H9 (cell line): Measurements from ENCODE around the gene VAMP2. TPM values are rescaled to one million over a fixed set of nuclear protein-coding genes. Genes with fewer than 3 reads are reported as not detected.
A peak's percentile ranks its signal among the peaks of the same experiment; 100 is the strongest.

Experiments
- DNase-seq: peaks from one replicate; pipeline ENCODE4 v3.0.0-alpha.2; 2017
- H2AFZ ChIP-seq: one replicate; pipeline ENCODE4 v1.6.1; 2013; ENCODE audit warnings: mild to moderate bottlenecking, low read length, control low read depth, moderate library complexity
- H2AK5ac ChIP-seq: 2 replicates; pipeline ENCODE4 v1.6.1; 2013; ENCODE audit warnings: low read length, control low read depth, mixed read lengths; ENCODE audit not compliant: insufficient read length
- H2BK120ac ChIP-seq: one replicate; pipeline ENCODE4 v1.6.1; 2013; ENCODE audit warnings: low read depth, mild to moderate bottlenecking, low read length, control low read depth, inconsistent platforms; ENCODE audit not compliant: poor library complexity, severe bottlenecking
- H2BK12ac ChIP-seq: 2 replicates; pipeline ENCODE4 v1.6.1; 2013; ENCODE audit warnings: low read length, control low read depth, mixed read lengths, low read depth; ENCODE audit not compliant: insufficient read length
- H2BK15ac ChIP-seq: 2 replicates; pipeline ENCODE4 v1.6.1; 2013; ENCODE audit warnings: low read depth, low read length, control low read depth
- H2BK20ac ChIP-seq: one replicate; pipeline ENCODE4 v1.6.1; 2013; ENCODE audit warnings: low read depth, mild to moderate bottlenecking, low read length, control low read depth, inconsistent platforms; ENCODE audit not compliant: poor library complexity, severe bottlenecking
- H2BK5ac ChIP-seq: 2 replicates; pipeline ENCODE4 v1.6.1; 2013; ENCODE audit warnings: low read length, control low read depth, mixed read lengths; ENCODE audit not compliant: insufficient read length
- H3K14ac ChIP-seq: 2 replicates; pipeline ENCODE4 v1.6.1; 2013; ENCODE audit warnings: low read length, control low read depth; ENCODE audit not compliant: insufficient read depth
- H3K18ac ChIP-seq: 2 replicates; pipeline ENCODE4 v1.6.1; 2013; ENCODE audit warnings: low read depth, mild to moderate bottlenecking, mixed read lengths, low read length, control low read depth; ENCODE audit not compliant: insufficient read length
- H3K23ac ChIP-seq: 2 replicates; pipeline ENCODE4 v1.6.1; 2013; ENCODE audit warnings: low read length, control low read depth, mixed read lengths, low read depth; ENCODE audit not compliant: insufficient read length
- H3K23me2 ChIP-seq: 2 replicates; pipeline ENCODE4 v1.6.1; 2013; ENCODE audit warnings: low read depth, mild to moderate bottlenecking, mixed read lengths, low read length, control low read depth; ENCODE audit not compliant: insufficient read length, poor library complexity, severe bottlenecking
- H3K27ac ChIP-seq: 2 replicates; pipeline ENCODE4 v1.5.1; 2013; ENCODE audit warnings: low read length, control low read depth, mixed read lengths, low read depth; ENCODE audit not compliant: insufficient read length
- H3K27me3 ChIP-seq: 2 replicates; pipeline ENCODE4 v1.6.1; 2013; ENCODE audit warnings: low read length, control low read depth, inconsistent platforms; ENCODE audit not compliant: insufficient read depth
- H3K4ac ChIP-seq: 2 replicates; pipeline ENCODE4 v1.6.1; 2013; ENCODE audit warnings: low read depth, mild to moderate bottlenecking, control low read depth, inconsistent platforms, low read length, moderate library complexity
- H3K4me1 ChIP-seq: 2 replicates; pipeline ENCODE4 v1.6.1; 2013; ENCODE audit warnings: low read length, control low read depth, inconsistent platforms; ENCODE audit not compliant: insufficient read depth
- H3K4me2 ChIP-seq: 2 replicates; pipeline ENCODE4 v1.6.1; 2013; ENCODE audit warnings: low read length, control low read depth, mixed read lengths; ENCODE audit not compliant: insufficient read length, insufficient read depth
- H3K56ac ChIP-seq: 2 replicates; pipeline ENCODE4 v1.6.1; 2013; ENCODE audit warnings: low read depth, mild to moderate bottlenecking, mixed read lengths, low read length, control low read depth; ENCODE audit not compliant: insufficient read length
- H3K79me1 ChIP-seq: 2 replicates; pipeline ENCODE4 v1.6.1; 2013; ENCODE audit warnings: low read depth, mild to moderate bottlenecking, moderate library complexity, low read length, control low read depth, inconsistent platforms; ENCODE audit not compliant: insufficient read depth, poor library complexity, severe bottlenecking
- H3K79me2 ChIP-seq: 2 replicates; pipeline ENCODE4 v1.6.1; 2013; ENCODE audit warnings: low read length, control low read depth, inconsistent platforms; ENCODE audit not compliant: insufficient read depth
- H3K9ac ChIP-seq: 2 replicates; pipeline ENCODE4 v1.6.1; 2013; ENCODE audit warnings: low read length, control low read depth, mixed read lengths; ENCODE audit not compliant: insufficient read length; ENCODE audit errors: extremely low read depth
- H3K9me3 ChIP-seq: one replicate; pipeline ENCODE4 v1.6.1; 2013; ENCODE audit warnings: low read depth, low read length, inconsistent platforms; ENCODE audit not compliant: control insufficient read depth
- H3T11ph ChIP-seq: one replicate; pipeline ENCODE4 v1.6.1; 2013; ENCODE audit warnings: mild to moderate bottlenecking, low read length, control low read depth, inconsistent platforms
- H4K20me1 ChIP-seq: one replicate; pipeline ENCODE4 v1.6.1; 2013; ENCODE audit not compliant: control insufficient read depth, insufficient read length, insufficient read depth
- H4K5ac ChIP-seq: 2 replicates; pipeline ENCODE4 v1.6.1; 2013; ENCODE audit warnings: low read depth, mild to moderate bottlenecking, mixed read lengths, low read length, control low read depth; ENCODE audit not compliant: insufficient read length
- H4K8ac ChIP-seq: replicated peaks from 2 replicates; pipeline ENCODE4 v1.6.1; 2013; ENCODE audit warnings: low read length, control low read depth, mixed read lengths, low read depth; ENCODE audit not compliant: insufficient read length
- H4K91ac ChIP-seq: 2 replicates; pipeline ENCODE4 v1.6.1; 2013; ENCODE audit warnings: low read depth, mild to moderate bottlenecking, moderate library complexity, mixed read lengths, low read length, control low read depth; ENCODE audit not compliant: insufficient read length
- H3K27ac Mint-ChIP-seq, 3 experiments: 2 replicates in 2 of 3; 3 replicates in 1 of 3; pipeline ENCODE4 v1.8.0; 2020 to 2021; ENCODE audit warnings: mixed read lengths in 3 of 3, mild to moderate bottlenecking in 1 of 3, moderate library complexity in 1 of 3
- H3K27me3 Mint-ChIP-seq: 2 replicates; pipeline ENCODE4 v1.8.0; 2021; ENCODE audit warnings: low read depth, mild to moderate bottlenecking, moderate library complexity, mixed read lengths
- H3K36me3 Mint-ChIP-seq, 3 experiments: 2 replicates in 2 of 3; 3 replicates in 1 of 3; pipeline ENCODE4 v1.8.0; 2020 to 2021; ENCODE audit warnings: low read depth in 3 of 3, mixed read lengths in 3 of 3; ENCODE audit not compliant: insufficient read depth in 1 of 3
- H3K4me1 Mint-ChIP-seq, 2 experiments: 2 replicates each; pipeline ENCODE4 v1.8.0; 2020; ENCODE audit warnings: mixed read lengths in 2 of 2
- H3K4me3 Mint-ChIP-seq, 2 experiments: 2 replicates in 1 of 2; 3 replicates in 1 of 2; pipeline ENCODE4 v1.8.0; 2020 to 2021; ENCODE audit warnings: mild to moderate bottlenecking in 2 of 2, mixed read lengths in 2 of 2, moderate library complexity in 1 of 2
- H3K9me3 Mint-ChIP-seq, 2 experiments: 2 replicates in 1 of 2; 3 replicates in 1 of 2; pipeline ENCODE4 v1.8.0; 2020; ENCODE audit warnings: mild to moderate bottlenecking in 2 of 2, mixed read lengths in 2 of 2, moderate library complexity in 1 of 2
- CTCF ChIP-seq: fragments of 200-600 bp; sonication (generic); conservative IDR thresholded peaks from 3 replicates; pipeline ENCODE4 v1.8.0; 2021; ENCODE audit warnings: antibody characterized with exemption, mild to moderate bottlenecking
- WGBS: extraction: QIAGEN DNeasy Blood & Tissue Kit; methylation state at CpG from one replicate; pipeline ENCODE4 v1.1.7; 2013; ENCODE audit warnings: missing lambda C conversion rate, low lambda C conversion rate, mixed read lengths; ENCODE audit not compliant: insufficient read length; ENCODE audit errors: extremely low coverage; 5-methylcytosine and 5-hydroxymethylcytosine counted together
- total RNA-seq: library from RNA; stranded (reverse); gene quantifications from 2 replicates; pipeline ENCODE4 v1.2.1, GENCODE V29; 2021

The VAMP2 gene
- total RNA-seq, 1 experiment from 2014 or later, result 22.8 TPM

- no peak overlapping the region for H3K23ac ChIP-seq
- H3K4me3 Mint-ChIP-seq, result no peak overlapping the region
Measured at GRCh38 chr17:8138672-8139371, 23.9 kb downstream of the VAMP2 start.

More at GRCh38 chr17:8138672-8139371, 23.9 kb downstream of the VAMP2 start:
- H4K91ac ChIP-seq, result no peak overlapping the region
- H4K5ac ChIP-seq, result no peak overlapping the region
- H3K79me1 ChIP-seq, result no peaks in the 10 kb centered on the region
- no peaks in the 10 kb centered on the region for H3K27me3 ChIP-seq
- H3K18ac ChIP-seq, result no peak overlapping the region
- peak; percentile 98 for DNase-seq
- peaks cover 3 to 10% of the 10 kb centered on the region in 2 experiments for H3K4me1 Mint-ChIP-seq
- no peaks in the 10 kb centered on the region for H3K79me2 ChIP-seq
- WGBS, result no CpG with 5 or more reads among the region's 46 CpGs
- H2BK5ac ChIP-seq, result no peak overlapping the region
- peak overlapping the region; percentile 37 for H3K27ac ChIP-seq
- no peak overlapping the region for H3K4ac ChIP-seq
- H3K9me3 ChIP-seq, result no peaks in the 10 kb centered on the region
- H2AFZ ChIP-seq, result no peak overlapping the region
- no peaks in the 10 kb centered on the region for H3K4me1 ChIP-seq
- peak overlapping the region; percentile 43 for H3K9ac ChIP-seq
- no peak overlapping the region for H2BK15ac ChIP-seq
- no peak overlapping the region for H2BK120ac ChIP-seq
- H3K9me3 Mint-ChIP-seq, result no peaks in the 10 kb centered on the region
- peaks cover 8% of the 10 kb centered on the region for H3K23me2 ChIP-seq
- no peak overlapping the region for H2AK5ac ChIP-seq
- no peaks in the 10 kb centered on the region for H4K20me1 ChIP-seq
- H3K27me3 Mint-ChIP-seq, result peaks cover 6% of the 10 kb centered on the region
- H3T11ph ChIP-seq, result no peak overlapping the region
- H2BK20ac ChIP-seq, result no peak overlapping the region
- no peak overlapping the region for H3K14ac ChIP-seq
- no peak overlapping the region for H2BK12ac ChIP-seq
- peak overlapping the region; percentile 60 for H3K4me2 ChIP-seq
- H3K56ac ChIP-seq, result peak overlapping the region; percentile 2
- peaks cover 8 to 36% (median 25%) of the 10 kb centered on the region in 3 experiments; a peak in 6 of 7 replicates for H3K36me3 Mint-ChIP-seq
- peak; percentile 96 for TF ChIP-seq CTCF
- no peak overlapping the region for H3K27ac Mint-ChIP-seq
- no peak overlapping the region for H4K8ac ChIP-seq
